Frontal cortex (tissue), 4 donors: ENCODE measurements around the gene TOE1. TPM values are rescaled to one million over a fixed set of nuclear protein-coding genes. Genes with fewer than 3 reads are reported as not detected.
"Not testable (repeated sequence)": the region's sequence is repeated elsewhere in the genome, so short reads cannot be mapped to it uniquely, and the experiment has no call there.

ENCODE experiments used
- DNase-seq, 2 donors: peaks; one replicate each; pipeline ENCODE4 v3.0.0; 2012; ENCODE audit warnings: low spot score in 2 of 2
- FAIRE-seq: peaks from 2 replicates; lab custom pipeline; 2012; peaks lifted over from hg19 to GRCh38; lab: Jason Lieb, UNC
- total RNA-seq: library from RNA; depleted of rRNA; stranded (reverse); fragments of >200 nt; gene quantifications from one replicate; pipeline ENCODE4 v1.2.3, GENCODE V29; 2014
- donor health status: control.
- donor health status: control.
- donor health status: control.

TOE1 gene
- 7.3 TPM for total RNA-seq

GRCh38 chr1:45339789-45340558 lies at the start of gene TOE1, which contains the start of gene MUTYH:
TSS of gene TOE1 (plus strand) at chr1:45340170. CDS start at chr1:45340253, 83 bp downstream.
TSS of gene MUTYH (minus strand) at chr1:45340440. CDS start at chr1:45334505, 5,935 bp downstream.
- DNase-seq (peak; percentile 75 to 87), FAIRE-seq (no peak)

- FAIRE-seq, DNase-seq: not testable (repeated sequence)
Measured at GRCh38 chr1:45291002-45291401, 49.0 kb upstream of the TOE1 start.

GRCh38 chr1:45291716-45292115 lies 48.3 kb upstream of the TOE1 start:
- FAIRE-seq (no peak), DNase-seq (no peak)

- FAIRE-seq (no peak), DNase-seq (no peak)
Measured at GRCh38 chr1:45297666-45298356, 42.2 kb upstream of the TOE1 start.

GRCh38 chr1:45299296-45299695 lies 40.7 kb upstream of the TOE1 start:
- DNase-seq (no peak), FAIRE-seq (no peak)

GRCh38 chr1:45299981-45300668 lies 39.8 kb upstream of the TOE1 start:
- DNase-seq (peak; percentile 31 to 58), FAIRE-seq (peak; percentile 59)

- no peak for FAIRE-seq
- no peak for DNase-seq
Measured at GRCh38 chr1:45300669-45300997, 39.3 kb upstream of the TOE1 start.

- DNase-seq (no peak), FAIRE-seq (no peak)
Measured at GRCh38 chr1:45302505-45303150, 37.3 kb upstream of the TOE1 start.

GRCh38 chr1:45303520-45304310 lies 36.3 kb upstream of the TOE1 start:
- no peak for FAIRE-seq

GRCh38 chr1:45304311-45305081 lies 35.5 kb upstream of the TOE1 start:
- peak in 1 of 2 donors; percentile 25 for DNase-seq
- no peak for FAIRE-seq

More at GRCh38 chr1:45303520-45304310, 36.3 kb upstream of the TOE1 start:
- DNase-seq: peak; percentile 90 to 96

- no peak for DNase-seq
- FAIRE-seq: no peak
Measured at GRCh38 chr1:45305231-45305630, 34.7 kb upstream of the TOE1 start.

GRCh38 chr1:45306319-45306718 lies 33.7 kb upstream of the TOE1 start:
- no peak for DNase-seq
- no peak for FAIRE-seq

GRCh38 chr1:45306905-45307304 lies 33.1 kb upstream of the TOE1 start:
- no peak for DNase-seq
- FAIRE-seq: no peak

GRCh38 chr1:45314266-45314665 lies 25.7 kb upstream of the TOE1 start:
- DNase-seq (no peak), FAIRE-seq (peak; percentile 91)

GRCh38 chr1:45317166-45317565 lies 22.8 kb upstream of the TOE1 start:
- no peak for FAIRE-seq
- DNase-seq: no peak

- no peak for FAIRE-seq
- DNase-seq: no peak
Measured at GRCh38 chr1:45319761-45320160, 20.2 kb upstream of the TOE1 start.

GRCh38 chr1:45321444-45321843 lies 18.5 kb upstream of the TOE1 start:
- no peak for FAIRE-seq
- DNase-seq: no peak

GRCh38 chr1:45322486-45323040 lies 17.4 kb upstream of the TOE1 start:
- DNase-seq (no peak), FAIRE-seq (no peak)
